Measurements from ENCODE around the gene PPA2.
"Not testable (repeated sequence)": the region's sequence is repeated elsewhere in the genome, so short reads cannot be mapped to it uniquely, and the experiment has no call there.

Gene PPA2

DNA sequence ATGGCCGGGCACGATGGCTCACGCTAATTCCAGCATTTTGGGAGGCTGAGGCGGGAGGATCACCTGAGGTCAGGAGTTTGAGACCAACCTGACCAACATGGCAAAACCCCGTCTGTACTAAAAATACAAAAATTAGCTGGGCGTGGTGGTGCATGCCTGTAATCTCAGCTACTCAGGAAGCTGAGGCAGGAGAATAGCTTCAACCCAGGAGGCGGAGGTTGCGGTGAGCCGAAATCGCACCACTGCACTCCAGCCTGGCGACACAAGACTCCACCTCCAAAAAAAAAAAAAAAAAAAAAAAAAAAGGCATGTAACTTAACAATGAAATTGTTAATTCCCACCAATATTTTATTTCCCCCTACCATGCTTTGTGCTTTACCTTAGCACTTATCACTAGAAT lies 15.3 kb downstream of the PPA2 start:
- not testable (repeated sequence) for DNase-seq (ENCODE audit: low read depth)

DNA sequence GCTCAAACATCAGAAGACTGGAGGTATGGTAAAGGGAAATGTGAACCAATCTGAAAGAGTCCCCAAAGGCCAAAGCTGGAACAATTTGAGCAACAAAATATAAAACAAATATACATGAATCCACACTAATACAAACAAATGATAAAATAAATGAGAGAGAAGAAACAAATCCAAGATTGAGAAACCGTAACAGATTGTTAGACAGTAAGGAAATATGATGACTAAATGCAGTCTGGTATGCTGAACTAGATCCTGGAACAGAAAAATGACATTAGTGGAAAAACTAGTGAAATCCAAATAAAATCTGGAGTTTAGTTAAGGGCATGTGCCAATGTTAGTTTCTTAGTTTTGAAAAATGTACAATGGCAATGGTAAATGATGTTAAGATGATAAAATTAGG lies 15.9 kb downstream of the PPA2 start:
- DNase-seq (ENCODE audit: low read depth): no peak

DNA sequence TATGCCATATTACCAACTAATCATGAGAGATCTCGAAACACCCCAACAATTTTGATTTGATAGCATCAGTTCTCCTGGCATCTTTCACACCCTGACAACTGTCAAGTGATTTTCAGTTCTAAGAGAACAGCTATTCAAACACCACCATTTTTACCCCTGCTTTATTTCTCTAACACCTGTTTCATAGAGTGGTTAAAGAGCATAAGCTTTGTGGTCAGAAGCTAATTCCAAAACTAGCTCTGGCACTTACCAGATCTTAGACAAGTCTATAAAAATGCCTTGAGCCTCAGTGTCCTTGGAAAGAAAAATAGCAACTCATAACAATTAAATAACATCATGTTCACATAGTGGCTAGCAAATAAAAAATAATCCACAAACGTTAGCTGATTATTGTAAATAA lies 17.9 kb downstream of the PPA2 start:
- no peak for DNase-seq (ENCODE audit: low read depth)

DNA sequence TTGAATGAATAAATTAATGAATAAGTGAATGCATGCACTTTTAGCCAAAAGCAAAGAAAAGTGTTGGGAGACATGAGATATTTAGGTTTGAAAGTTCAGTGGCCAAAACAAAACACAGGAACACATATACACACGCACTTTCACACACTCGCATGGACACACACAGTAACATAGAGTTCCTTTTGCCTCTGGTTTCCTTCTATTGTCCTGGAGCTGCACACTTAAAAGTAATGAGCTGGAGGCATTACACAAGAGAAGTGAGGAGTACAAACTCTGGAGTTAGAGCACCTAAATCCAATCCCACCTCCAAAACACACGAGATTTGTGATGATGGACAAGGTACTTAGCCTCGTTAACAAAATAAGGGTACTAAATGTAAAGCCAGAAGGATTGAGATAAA lies 18.7 kb downstream of the PPA2 start:
- no peak for DNase-seq (ENCODE audit: low read depth)

DNA sequence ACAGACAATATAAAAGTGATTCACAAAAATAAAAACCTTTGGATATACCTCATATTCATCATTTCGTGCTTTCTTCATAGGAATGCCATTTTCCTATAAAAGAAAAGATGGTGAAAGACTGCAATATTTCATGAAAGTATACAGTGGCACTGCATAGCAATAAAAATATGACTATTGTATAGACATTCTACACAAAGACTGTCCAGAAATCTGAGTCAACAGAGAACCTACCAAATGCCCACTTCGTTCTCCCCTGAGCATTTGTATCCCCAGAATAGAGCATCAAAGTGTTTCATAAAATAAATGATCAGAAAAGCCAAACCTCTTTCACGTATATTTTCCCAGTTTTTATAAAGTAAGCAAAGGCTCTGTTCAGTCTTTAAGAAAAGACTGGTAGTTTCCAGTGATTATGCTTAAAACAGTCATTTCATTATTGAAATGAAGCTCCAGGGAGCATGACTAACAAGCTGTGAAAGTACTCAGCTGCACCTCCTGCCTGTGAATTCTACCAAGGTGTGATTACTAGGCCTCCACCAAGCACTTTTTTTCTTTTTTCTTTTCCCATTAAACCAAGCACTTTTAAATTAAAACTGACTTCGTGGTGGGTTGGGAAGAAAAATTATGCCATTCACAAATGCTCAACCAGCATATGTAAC lies 20.2 kb downstream of the PPA2 start:
- no peak for DNase-seq (ENCODE audit: low read depth)

DNA sequence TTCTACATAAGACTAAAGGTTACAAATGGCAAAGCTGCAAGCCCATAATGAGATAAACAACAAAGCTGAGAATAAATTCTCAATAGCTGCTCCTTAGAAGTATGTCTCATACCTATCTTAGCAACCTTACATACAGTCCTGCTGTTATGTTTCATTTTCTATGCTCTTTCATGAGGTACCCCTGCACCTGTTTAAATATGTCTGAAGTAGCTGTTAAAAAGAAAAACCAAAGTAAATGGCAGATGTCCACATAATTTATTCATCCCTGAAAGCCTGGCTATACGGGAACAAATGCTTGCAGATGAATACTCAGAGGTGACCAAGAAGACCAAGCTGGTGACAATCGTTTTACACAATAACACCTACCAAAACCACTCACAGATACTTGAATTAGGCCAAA lies 22.5 kb downstream of the PPA2 start:
- DNase-seq (ENCODE audit: low read depth): no peak

DNA sequence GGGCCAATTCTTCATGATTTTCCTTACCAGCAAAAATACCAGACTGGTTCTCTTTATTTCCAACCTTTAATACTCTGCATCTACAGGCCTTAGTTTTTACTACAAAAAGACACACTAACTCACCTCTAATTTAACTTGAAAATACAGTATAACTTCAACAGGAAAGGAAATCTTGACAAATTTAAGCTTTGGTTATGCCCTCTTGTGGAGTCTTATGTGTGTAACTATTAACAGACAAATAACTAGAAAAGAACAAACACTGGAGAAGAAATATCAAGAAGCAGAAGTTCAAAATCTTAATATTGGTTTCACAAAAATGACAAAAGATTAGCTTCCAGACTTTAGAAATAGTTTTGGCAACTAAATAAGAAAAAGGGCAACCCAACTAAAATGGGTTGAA lies 33.0 kb downstream of the PPA2 start:
- no peak for DNase-seq (ENCODE audit: low read depth)

DNA sequence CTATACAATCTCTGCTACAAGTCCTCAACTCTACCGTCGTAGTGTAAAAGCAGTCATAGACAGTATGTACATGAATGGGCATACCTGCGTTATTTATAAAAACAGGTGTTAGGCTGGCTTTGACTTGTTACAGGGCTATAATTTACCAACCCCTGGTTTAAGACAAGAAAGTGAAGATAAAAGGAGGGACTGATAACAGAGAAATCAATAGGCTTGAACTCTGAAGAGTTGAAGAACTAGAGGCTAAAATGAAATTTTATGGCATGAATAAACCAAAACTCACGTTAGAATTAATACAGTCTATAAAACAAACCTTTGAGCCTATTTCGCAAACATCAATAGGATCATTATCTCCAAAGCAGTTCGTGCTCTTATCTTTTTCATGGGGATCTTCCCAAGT lies 36.2 kb downstream of the PPA2 start:
- DNase-seq (ENCODE audit: low read depth): no peak

DNA sequence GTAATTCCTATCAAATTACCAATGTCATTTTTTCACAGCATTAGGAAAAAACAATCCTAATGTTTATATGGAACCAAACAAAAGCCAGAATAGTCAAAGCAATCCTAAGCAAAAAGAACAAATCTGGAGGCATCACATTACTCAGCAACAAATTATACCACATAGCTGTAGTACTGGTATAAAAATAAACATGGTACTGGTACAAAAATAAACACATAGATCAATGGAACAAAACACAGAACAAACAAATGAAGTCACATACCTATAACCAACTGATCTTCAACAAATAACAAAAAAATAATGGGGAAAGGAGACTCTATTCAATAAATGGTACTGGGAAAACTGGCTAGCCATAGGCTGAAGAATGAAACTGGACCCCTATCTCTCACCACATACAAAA lies 37.4 kb downstream of the PPA2 start:
- DNase-seq (ENCODE audit: low read depth): no peak

DNA sequence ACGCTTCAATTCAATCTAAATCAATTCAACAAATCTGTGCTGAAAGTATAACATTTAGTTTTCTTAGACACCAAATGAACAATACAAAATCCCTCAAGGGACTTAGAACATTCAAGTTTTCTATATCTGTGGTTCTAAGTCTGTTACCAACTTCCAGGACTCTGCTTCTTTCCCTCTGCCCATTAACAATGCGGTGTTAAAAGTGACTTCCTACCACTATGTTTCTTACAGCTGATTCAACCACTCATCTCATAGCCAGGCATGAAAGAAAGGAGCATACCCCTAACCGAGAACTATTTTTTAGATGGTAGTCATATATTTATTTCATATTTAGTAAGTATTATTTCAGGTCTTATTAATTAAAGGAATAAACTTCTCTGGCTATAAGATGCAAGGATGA lies 38.9 kb downstream of the PPA2 start:
- DNase-seq (ENCODE audit: low read depth): no peak

DNA sequence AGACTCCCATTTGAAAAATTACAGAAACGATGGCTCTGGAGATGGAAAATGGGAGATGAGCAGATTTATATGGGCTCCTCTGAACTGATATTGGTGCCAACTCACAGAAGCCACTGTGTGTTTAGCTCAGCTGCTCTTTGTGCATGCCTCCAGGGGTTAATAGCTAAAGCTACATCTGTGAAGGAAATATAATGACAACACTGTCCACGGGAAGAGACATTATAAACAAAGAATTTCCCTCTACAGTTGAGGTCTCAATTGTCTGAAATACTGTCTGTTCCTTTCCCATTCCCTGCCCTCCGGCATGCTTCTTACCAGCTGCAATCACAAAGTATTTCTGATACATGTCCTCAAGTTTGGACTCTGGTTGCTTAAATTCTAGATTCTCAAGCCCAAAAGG lies 40.4 kb downstream of the PPA2 start:
- DNase-seq (ENCODE audit: low read depth): no peak

DNA sequence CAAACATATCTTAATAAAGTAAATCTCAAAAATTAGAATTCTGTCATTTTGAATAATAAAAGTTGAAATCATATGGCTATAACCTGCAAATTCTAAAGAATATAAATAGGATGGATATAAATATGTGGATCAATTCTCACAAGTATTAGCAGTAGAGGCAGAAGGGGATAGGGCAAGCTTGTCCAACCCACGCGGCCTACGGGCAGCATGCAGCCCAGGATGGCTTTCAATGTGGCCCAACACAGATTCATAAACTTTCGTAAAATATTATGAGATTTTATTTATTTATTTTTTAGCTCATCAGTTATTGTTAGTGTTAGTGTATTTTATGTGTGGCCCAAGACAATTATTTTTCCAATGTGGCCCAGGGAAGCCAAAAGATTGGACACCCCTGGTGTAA lies 41.4 kb downstream of the PPA2 start:
- DNase-seq (ENCODE audit: low read depth): no peak

DNA sequence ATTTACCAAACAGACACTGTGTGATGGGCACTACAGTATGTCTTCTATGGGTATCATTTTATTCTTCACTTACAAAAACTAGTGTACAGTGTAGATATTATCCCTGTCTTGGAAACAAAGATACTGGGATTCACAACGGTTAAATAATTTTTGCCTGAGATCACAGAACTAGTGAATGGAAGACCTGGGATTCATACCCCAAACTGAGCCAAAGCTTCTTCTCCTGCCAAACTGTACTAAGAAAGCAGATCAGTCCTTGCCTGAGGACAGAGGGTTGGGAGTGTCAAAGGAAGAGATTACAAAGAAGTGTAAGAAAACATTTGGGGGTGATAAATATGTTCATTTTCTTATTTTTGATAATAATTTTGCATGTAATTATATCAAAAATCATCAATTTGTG lies 43.1 kb downstream of the PPA2 start:
- no peak for DNase-seq (ENCODE audit: low read depth)

DNA sequence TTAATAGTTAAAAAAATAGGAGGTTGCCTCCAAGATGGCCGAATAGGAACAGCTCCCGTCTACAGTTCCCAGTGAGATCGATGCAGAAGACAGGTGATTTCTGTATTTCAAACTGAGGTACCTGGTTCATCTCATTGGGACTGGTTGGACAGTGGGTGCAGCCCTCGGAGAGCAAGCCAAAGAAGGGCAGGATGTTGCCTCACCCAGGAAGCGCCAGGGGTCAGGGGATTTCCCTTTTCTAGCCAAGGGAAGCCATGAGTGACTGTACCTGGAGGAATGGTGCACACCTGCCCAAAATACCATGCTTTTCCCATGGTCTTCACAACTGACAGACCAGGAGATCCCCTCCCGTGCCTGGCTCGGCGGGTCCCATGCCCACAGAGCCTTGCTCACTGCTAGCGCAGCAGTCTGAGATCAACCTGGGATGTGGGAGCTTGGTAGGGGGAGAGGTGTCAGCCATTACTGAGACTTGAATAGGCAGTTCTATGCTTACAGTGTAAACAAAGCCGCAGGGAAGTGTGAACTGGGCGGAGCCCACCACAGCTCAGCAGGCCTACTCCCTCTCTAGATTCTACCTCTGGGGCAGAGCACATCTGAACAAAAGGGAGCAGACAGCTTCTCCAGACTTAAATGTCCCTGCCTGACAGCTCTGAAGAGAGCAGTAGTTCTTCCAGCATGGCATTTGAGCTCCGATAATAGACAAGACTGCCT lies 47.5 kb downstream of the PPA2 start:
- no peak for DNase-seq (ENCODE audit: low read depth)

DNA sequence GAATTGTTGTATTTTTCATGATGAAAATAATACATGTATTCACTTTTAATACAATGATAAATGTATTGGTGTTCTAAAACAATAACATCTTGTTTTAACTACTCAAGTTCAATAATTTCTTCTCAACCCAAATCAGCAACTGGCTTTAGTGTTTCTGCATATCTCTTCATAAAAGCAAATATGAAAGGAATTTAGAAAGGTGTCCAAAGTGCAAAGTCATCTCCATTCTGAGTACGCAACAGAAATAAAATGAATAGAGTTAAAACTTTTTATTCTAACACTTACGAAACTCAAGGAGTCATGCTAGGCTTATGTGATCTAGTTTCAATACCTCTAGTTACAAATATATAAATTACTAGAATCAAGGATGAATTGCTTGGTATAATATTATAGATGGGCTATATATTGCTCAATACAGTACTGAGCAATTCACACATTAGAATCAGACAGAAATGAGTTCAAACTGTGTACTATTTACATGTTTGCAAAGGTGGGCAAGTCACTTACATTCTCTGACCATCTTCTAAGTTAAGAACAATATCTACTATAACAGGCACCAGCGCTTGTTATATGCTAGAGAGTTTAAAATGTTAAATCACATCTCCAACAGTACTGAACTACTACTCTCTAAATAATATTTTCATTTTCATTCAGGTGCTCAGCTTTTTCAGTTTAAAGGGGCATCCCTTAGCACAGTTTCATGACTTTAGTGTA lies 51.5 kb downstream of the PPA2 start:
- DNase-seq (ENCODE audit: low read depth): no peak

DNA sequence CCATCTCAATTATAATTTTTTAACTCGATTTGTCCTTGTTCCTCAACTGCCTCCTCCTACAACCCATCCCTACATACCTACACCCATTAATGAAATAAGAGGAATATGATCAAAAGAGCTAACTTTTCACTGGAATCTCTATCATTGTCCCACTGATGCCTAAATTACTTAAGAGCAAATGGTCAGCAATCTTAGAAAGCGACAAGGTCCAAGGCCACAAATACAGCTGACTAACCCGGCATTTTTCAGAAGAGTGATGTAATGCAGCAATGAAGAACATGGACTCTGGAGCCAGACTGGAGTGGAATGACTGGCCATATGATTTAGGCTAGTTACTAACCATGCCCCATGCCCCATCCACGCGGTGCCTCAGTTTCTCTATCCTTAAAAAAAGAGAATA lies 56.2 kb downstream of the PPA2 start:
- DNase-seq (ENCODE audit: low read depth): no peak

DNA sequence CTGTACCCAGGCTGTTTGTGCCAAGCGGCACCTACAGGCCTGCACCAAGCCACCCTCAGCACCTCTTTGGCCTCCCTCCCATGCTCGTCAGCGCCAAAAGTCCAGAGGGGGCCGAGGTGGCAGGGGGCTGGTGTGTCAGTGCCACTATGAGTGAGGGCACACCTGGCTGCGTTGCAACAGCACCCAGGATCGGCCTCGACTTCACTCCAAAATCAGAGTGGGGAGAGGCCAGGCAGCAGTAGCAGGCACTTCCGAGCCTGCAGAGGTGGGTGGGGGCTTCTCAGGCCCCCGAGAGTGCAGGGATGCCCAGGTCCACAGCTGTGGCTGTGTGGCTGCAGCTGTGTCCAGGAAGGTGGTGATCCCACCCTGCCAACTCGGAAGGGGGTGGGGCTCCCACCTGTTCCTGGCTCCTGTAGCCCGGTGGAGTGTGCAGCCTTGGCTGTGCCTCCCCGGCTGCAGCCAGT lies 58.5 kb downstream of the PPA2 start:
- no peak for DNase-seq (ENCODE audit: low read depth)

DNA sequence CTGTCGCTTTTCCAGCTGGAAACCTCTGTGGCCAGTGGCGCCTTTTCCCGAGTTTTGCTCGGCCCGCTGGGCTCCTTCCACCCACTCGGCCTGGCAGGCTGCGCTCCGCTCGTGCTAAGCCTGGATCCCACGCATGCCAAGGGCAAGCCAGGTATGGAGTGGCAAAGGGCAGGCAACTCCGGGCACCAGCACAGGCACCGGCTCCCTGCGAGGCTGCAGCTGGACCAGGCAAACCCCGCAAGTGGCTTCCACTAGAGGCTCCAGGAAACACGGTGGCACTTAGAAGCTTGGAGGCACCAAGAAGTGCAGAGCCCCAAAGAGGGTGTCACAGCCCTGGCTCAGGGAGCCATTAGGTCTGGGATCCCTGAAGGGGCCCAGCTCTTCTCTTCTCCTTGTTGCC lies 59.5 kb downstream of the PPA2 start:
- DNase-seq (ENCODE audit: low read depth): no peak

DNA sequence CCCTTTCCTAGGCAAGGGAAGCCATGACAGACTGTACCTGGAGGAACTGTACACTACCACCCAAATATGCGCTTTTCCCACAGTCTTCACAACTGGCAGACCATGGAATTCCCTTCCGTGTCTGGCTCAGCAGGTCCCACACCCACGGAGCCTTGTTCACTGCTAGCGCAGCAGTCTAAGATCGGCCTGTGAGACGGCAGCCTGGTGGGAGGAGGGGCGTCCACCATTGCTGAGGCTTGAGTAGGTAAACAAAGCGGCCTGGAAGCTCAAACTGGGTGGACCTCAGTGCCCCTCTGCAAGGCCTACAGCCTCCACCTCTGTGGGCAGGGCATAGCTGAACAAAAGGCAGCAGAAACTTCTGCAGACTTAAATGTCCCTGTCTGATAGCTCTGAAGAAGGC lies 64.7 kb downstream of the PPA2 start:
- not testable (repeated sequence) for DNase-seq (ENCODE audit: low read depth)

DNA sequence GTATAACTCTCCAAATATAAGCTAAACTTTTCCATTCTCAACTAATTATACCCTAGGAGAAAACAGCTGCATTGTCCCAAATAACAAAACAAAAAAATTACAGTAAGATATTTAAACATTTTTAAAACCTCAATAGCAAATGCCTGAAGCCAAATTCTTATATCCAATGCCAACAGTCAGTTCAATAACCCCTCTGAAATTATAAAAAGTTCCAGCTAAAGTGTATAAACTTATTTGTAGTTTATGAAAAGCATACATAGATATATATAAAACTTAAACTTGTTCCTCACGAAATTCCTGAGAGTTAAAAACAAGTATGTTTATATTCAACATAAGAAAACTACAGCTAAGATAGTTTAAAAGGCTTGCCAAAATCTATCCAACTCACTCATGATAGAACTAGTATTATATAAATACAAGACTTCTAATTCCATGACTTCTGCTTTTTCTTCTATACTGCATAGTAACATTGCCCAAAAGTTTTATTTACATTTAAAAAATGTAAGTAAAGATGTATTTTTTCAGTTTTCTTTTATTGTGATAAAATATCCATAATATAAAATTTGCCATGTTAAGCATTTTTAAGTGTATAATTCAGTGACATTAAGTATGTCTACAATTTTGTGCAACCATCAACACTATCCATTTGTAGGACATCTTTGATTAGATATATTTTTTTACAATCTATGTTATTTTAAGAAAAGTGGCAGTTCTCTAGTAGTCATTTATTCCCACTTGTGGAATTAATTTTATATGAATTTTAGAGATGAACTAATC lies 72.8 kb downstream of the PPA2 start:
- no peak for DNase-seq (ENCODE audit: low read depth)

DNA sequence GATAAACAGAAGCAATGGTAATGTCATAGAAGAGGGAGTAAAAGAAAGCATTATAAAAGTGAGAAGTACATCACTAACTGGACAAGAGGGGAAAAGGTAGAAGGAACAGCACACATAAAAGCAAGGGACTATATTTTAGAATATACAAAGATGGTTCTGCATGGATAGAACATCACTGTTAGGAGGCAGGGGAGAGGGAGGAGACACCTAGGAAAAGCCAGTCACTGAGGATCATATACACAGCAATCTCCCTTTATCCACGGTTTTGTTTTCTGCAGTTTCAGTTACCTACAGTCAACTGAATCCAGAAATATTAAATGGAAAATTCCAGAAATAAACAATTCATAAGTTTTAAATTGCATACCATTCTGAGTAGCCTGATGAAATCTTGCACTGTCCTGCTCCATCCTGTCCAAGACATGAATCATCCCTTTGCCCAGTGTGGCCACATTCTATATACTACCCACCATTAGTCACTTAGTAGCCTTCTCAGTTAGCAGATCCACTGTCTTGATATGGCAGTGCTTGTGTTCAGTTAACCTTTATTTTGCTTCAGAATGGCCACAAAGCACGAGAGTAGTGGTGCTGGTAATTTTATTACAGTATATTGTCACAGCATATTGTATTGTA lies 74.2 kb downstream of the PPA2 start:
- DNase-seq (ENCODE audit: low read depth): no peak

DNA sequence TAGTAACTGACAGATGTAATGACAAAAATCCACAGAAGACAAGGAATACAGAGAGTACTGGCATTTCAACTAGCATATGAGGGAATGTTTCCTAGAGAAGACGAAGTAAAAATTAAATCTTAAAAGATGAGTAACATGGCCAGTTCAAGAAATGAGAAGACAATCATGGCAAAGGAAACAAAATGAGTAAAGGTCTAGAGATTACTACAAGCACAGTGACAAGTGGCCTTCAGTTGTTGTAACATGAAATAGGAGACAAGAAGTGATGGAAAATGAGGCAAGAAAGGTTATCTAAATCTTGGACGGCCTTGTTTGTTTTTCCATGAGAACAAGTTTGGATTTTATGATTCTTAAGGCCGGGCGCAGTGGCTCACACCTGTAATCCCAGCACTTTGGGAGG lies 81.0 kb downstream of the PPA2 start:
- DNase-seq (ENCODE audit: low read depth): no peak

All from activated T-helper 1 cell treated with Interleukin-2 at 50 U/mL for 16 hours (primary cell).